NB4 (cell line): ENCODE results near the gene MS4A6A.

Source experiments
- POLR2A ChIP-seq: IDR thresholded peaks from 2 replicates; pipeline ENCODE4 v1.6.1; 2011; ENCODE audit warnings: mild to moderate bottlenecking; ENCODE audit not compliant: insufficient read length; ENCODE audit errors: extremely low read depth
- TF ChIP-seq, protein P1 (sequence below): IDR thresholded peaks from one replicate; pipeline ENCODE4 v1.5.1; 2012; ENCODE audit warnings: low read depth, low read length
- TF ChIP-seq, protein P2 (sequence below): IDR thresholded peaks from 2 replicates; pipeline ENCODE4 v1.6.1; 2011; ENCODE audit warnings: low read depth, low read length

- TF ChIP-seq, protein P1, sequence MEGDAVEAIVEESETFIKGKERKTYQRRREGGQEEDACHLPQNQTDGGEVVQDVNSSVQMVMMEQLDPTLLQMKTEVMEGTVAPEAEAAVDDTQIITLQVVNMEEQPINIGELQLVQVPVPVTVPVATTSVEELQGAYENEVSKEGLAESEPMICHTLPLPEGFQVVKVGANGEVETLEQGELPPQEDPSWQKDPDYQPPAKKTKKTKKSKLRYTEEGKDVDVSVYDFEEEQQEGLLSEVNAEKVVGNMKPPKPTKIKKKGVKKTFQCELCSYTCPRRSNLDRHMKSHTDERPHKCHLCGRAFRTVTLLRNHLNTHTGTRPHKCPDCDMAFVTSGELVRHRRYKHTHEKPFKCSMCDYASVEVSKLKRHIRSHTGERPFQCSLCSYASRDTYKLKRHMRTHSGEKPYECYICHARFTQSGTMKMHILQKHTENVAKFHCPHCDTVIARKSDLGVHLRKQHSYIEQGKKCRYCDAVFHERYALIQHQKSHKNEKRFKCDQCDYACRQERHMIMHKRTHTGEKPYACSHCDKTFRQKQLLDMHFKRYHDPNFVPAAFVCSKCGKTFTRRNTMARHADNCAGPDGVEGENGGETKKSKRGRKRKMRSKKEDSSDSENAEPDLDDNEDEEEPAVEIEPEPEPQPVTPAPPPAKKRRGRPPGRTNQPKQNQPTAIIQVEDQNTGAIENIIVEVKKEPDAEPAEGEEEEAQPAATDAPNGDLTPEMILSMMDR = no peak
- no peak for TF ChIP-seq POLR2A
- TF ChIP-seq, protein P2, sequence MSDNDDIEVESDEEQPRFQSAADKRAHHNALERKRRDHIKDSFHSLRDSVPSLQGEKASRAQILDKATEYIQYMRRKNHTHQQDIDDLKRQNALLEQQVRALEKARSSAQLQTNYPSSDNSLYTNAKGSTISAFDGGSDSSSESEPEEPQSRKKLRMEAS = no peak
These were observed 53.0 kb downstream of the MS4A6A start for GRCh38 chr11:60129853-60130252.
